ENCODE results near the gene PTPRD. TPM values are rescaled to one million over a fixed set of nuclear protein-coding genes. Genes with fewer than 3 reads are reported as not detected.

PTPRD gene
- total and polyA plus RNA-seq, 2 of the 4 experiments (the other 2 are of a cell fraction), result 0.07 to 0.18 TPM

GRCh38 chr9:8384091-8384490, 2228.7 kb downstream of the PTPRD start:
- Histone ChIP-seq H3K18ac (ENCODE audit: low read depth, low read length) (no peak overlapping the region), H3K27me3 (ENCODE audit: control insufficient read depth, insufficient read depth, low read length) (no peaks in the 10 kb centered on the region), H2AK5ac (ENCODE audit: low read depth, low read length) (no peak overlapping the region), H4K5ac (ENCODE audit: low read depth, low read length) (no peak overlapping the region), H2AK9ac (replicated peaks; ENCODE audit: low read depth, low read length, poor library complexity) (no peak overlapping the region), H3K4me2 (ENCODE audit: low read depth, low read length) (no peak overlapping the region), H3K56ac (ENCODE audit: extremely low read depth, insufficient read depth, low read length) (no peak overlapping the region), H2BK15ac (ENCODE audit: low read depth, low read length) (no peak overlapping the region), H3K4ac (ENCODE audit: low read depth, low read length) (no peak overlapping the region), H4K8ac (ENCODE audit: low read depth in 2 of 2, low read length in 2 of 2) (no peak overlapping the region), H2BK120ac (ENCODE audit: low read depth, low read length) (no peak overlapping the region), H2BK5ac (ENCODE audit: low read depth, low read length, poor library complexity, severe bottlenecking) (no peak overlapping the region), H3K4me3 (ENCODE audit: insufficient read depth, low read depth, low read length) (no peak overlapping the region), H4K20me1 (ENCODE audit: insufficient read depth, low read length) (no peaks in the 10 kb centered on the region), H3K9ac (ENCODE audit: low read depth, low read length) (no peak overlapping the region), H3K79me1 (ENCODE audit: low read depth in 1 of 2, low read length in 2 of 2) (no peaks in the 10 kb centered on the region), H3K9me3 (ENCODE audit: control insufficient read depth, insufficient read depth, low read length) (peaks cover 3% of the 10 kb centered on the region; the same call in 1 of the 2 replicates), H3K9me1 (ENCODE audit: insufficient read depth, low read length) (no peaks in the 10 kb centered on the region), H3K23ac (ENCODE audit: low read depth, low read length) (no peak overlapping the region), H3K4me1 (ENCODE audit: control insufficient read depth, insufficient read depth, low read length) (no peaks in the 10 kb centered on the region), H4K91ac (ENCODE audit: insufficient read depth, low read depth, low read length) (no peak overlapping the region), H3K14ac (replicated peaks; ENCODE audit: low read depth, low read length) (no peak overlapping the region), H3K27ac (ENCODE audit: insufficient read depth, low read length) (no peak overlapping the region), H2BK20ac (ENCODE audit: low read depth, low read length) (no peak overlapping the region), H2AFZ (replicated peaks; ENCODE audit: low read length, poor library complexity) (no peak overlapping the region), H3K36me3 (ENCODE audit: control insufficient read depth, insufficient read depth, low read length) (no peaks in the 10 kb centered on the region)
- no CpG with 5 or more reads among the region's 3 CpGs for WGBS, 2 experiments (ENCODE audit: extremely low coverage in 2 of 2, insufficient read length in 1 of 2)
- DNase-seq, result no peak
- no peak for ATAC-seq (ENCODE audit: low read depth)
- TF ChIP-seq FOS (IDR thresholded peaks at IDR 0.05; ENCODE audit: low read depth, low read length), result no peak
- TF ChIP-seq NFE2L2 (IDR thresholded peaks at IDR 0.05; ENCODE audit: low read depth, low read length), result no peak
- TF ChIP-seq ELK1 (IDR thresholded peaks at IDR 0.05; ENCODE audit: borderline replicate concordance, low read depth, low read length), result no peak
- TF ChIP-seq CTCF (conservative IDR thresholded peaks at IDR 0.05; ENCODE audit: low read depth, low read length), result no peak
- no peak for TF ChIP-seq SMC3 (IDR thresholded peaks at IDR 0.05; ENCODE audit: low read depth, low read length)
- no peak for TF ChIP-seq RCOR1 (IDR thresholded peaks at IDR 0.05; ENCODE audit: insufficient replicate concordance, low read length)
- TF ChIP-seq MXI1 (IDR thresholded peaks at IDR 0.05; ENCODE audit: borderline replicate concordance, low read depth, low read length), result no peak
- no peak for TF ChIP-seq POLR2A (IDR thresholded peaks at IDR 0.05; ENCODE audit: low read depth, low read length)
- BruUV-seq (replicated peaks), result no TSS peak
- ChIA-PET POLR2A (ENCODE audit: unreplicated experiment) (no interaction called here), CTCF (no interaction called here)
- intact Hi-C loops (cut with micrococcal nuclease), result no loop called here
- in situ Hi-C loops (cut with MboI; ENCODE audit: low sequenced_read_pairs), result no loop called here
- dilution Hi-C loops (cut with HindIII; ENCODE audit: low sequenced_read_pairs, unreplicated experiment), result no loop called here
